ENCODE data around the gene EHD2.

GRCh38 chr19:47729468-47729798, 16.2 kb downstream of the EHD2 start:
- TF ChIP-seq CTCF (conservative IDR thresholded peaks at IDR 0.05 in 1 of 2, IDR thresholded peaks at IDR 0.05 in 1 of 2; ENCODE audit: low read depth in 1 of 2, low read length in 2 of 2), result no peak
- TF ChIP-seq EZH2 (IDR thresholded peaks at IDR 0.05; ENCODE audit: low read length, missing control alignments), result no peak
